Stimulated activated CD8-positive, alpha-beta memory T cell treated with anti-CD3 and anti-CD28 coated beads, Interleukin-12 subunit alpha, Interleukin-12 subunit beta, amount 100 ng/mL, for 24 hours (primary cell): Measurements from ENCODE around the gene IL11.

ENCODE experiments used
- DNase-seq: peaks from one replicate; pipeline ENCODE4 v3.0.0-alpha.2; 2020; ENCODE audit errors: extremely low read depth

Gene IL11

GRCh38 chr19:55372316-55373081 is 2.2 kb upstream of the IL11 start:
- no peak for DNase-seq

GRCh38 chr19:55369653-55370304 is 484 bp downstream of the IL11 start:
- no peak for DNase-seq

GRCh38 chr19:55368701-55369563 is 1.3 kb downstream of the IL11 start:
- no peak for DNase-seq

GRCh38 chr19:55368106-55368505 is 2.2 kb downstream of the IL11 start:
- DNase-seq: no peak

GRCh38 chr19:55366790-55367189 is 3.5 kb downstream of the IL11 start:
- no peak for DNase-seq

- DNase-seq: no peak
Measured at GRCh38 chr19:55365964-55366363, 4.3 kb downstream of the IL11 start.

- DNase-seq: no peak
Measured at GRCh38 chr19:55365245-55365644, 5.0 kb downstream of the IL11 start.

- DNase-seq: no peak
Measured at GRCh38 chr19:55362990-55363716, 7.1 kb downstream of the IL11 start, which contains the start of gene GARIN5B. Gene GARIN5B, minus strand, starts transcription at chr19:55363260. Its CDS starts 194 bp downstream, at chr19:55363066.

- DNase-seq: no peak
Measured at GRCh38 chr19:55362174-55362989, 7.9 kb downstream of the IL11 start.

- DNase-seq: no peak
Measured at GRCh38 chr19:55360902-55361301, 9.4 kb downstream of the IL11 start.

- DNase-seq: no peak
Measured at GRCh38 chr19:55358943-55359908, 11.0 kb downstream of the IL11 start.

- DNase-seq: no peak
Measured at GRCh38 chr19:55358493-55358892, 11.8 kb downstream of the IL11 start.

- DNase-seq: no peak
Measured at GRCh38 chr19:55355213-55355821, 14.9 kb downstream of the IL11 start.

- DNase-seq: no peak
Measured at GRCh38 chr19:55354698-55355212, 15.5 kb downstream of the IL11 start, which contains the start of gene COX6B2. Gene COX6B2, minus strand, starts transcription at chr19:55354719. Its CDS starts 198 bp downstream, at chr19:55354521.

GRCh38 chr19:55353803-55354697 is 16.2 kb downstream of the IL11 start:
- no peak for DNase-seq

- DNase-seq: no peak
Measured at GRCh38 chr19:55353356-55353802, 16.9 kb downstream of the IL11 start.

GRCh38 chr19:55352549-55353145 is 17.6 kb downstream of the IL11 start:
- DNase-seq: no peak
